GM23338 (cell line): ENCODE data around the gene TTC13. TPM values are rescaled to one million over a fixed set of nuclear protein-coding genes. Genes with fewer than 3 reads are reported as not detected.

ENCODE experiments used
- ATAC-seq: fragments of 200-7000 bp; cut with Tn5 transposase; 3 replicates; pipeline ENCODE4 v1.9.1; 2020
- DNase-seq: peaks from one replicate; pipeline ENCODE4 v3.0.0-alpha.2; 2015; ENCODE audit warnings: low spot score
- H2AFZ ChIP-seq: fragments of 200-600 bp; sonication (generic); 2 replicates; pipeline ENCODE4 v1.8.0; 2016; ENCODE audit warnings: antibody characterized with exemption, mild to moderate bottlenecking, moderate library complexity
- H3F3A ChIP-seq: fragments of 200-600 bp; sonication (generic); replicated peaks from 2 replicates; pipeline ENCODE4 v1.8.0; 2017; ENCODE audit warnings: antibody characterized with exemption, mixed run types, low read depth
- H3K27ac ChIP-seq: fragments of 200-600 bp; sonication (generic); 2 replicates; pipeline ENCODE4 v1.6.1; 2016; ENCODE audit warnings: low read depth
- H3K27me3 ChIP-seq: fragments of 200-600 bp; sonication (generic); 2 replicates; pipeline ENCODE4 v1.8.0; 2016; ENCODE audit warnings: mild to moderate bottlenecking, mixed run types, moderate library complexity; ENCODE audit not compliant: insufficient read depth
- H3K36me3 ChIP-seq: fragments of 200-600 bp; sonication (generic); 2 replicates; pipeline ENCODE4 v1.8.0; 2016; ENCODE audit warnings: mild to moderate bottlenecking; ENCODE audit not compliant: insufficient read depth
- H3K4me1 ChIP-seq: fragments of 200-600 bp; sonication (generic); 2 replicates; pipeline ENCODE4 v1.8.0; 2016; ENCODE audit warnings: mild to moderate bottlenecking, moderate library complexity; ENCODE audit not compliant: insufficient read depth
- H3K4me2 ChIP-seq: fragments of 200-600 bp; sonication (generic); 2 replicates; pipeline ENCODE4 v1.7.1; 2017; ENCODE audit warnings: mixed run types
- H3K4me3 ChIP-seq: fragments of 200-600 bp; sonication (generic); 2 replicates; pipeline ENCODE4 v1.6.1; 2016; ENCODE audit warnings: mixed run types
- H3K79me2 ChIP-seq: fragments of 200-600 bp; sonication (generic); replicated peaks from 2 replicates; pipeline ENCODE4 v1.8.0; 2017; ENCODE audit warnings: mild to moderate bottlenecking; ENCODE audit not compliant: insufficient read depth
- H3K9me2 ChIP-seq: fragments of 200-600 bp; sonication (generic); 2 replicates; pipeline ENCODE4 v1.8.0; 2017; ENCODE audit not compliant: insufficient read depth
- H4K20me1 ChIP-seq: fragments of 200-600 bp; sonication (generic); replicated peaks from 2 replicates; pipeline ENCODE4 v1.8.0; 2017; ENCODE audit warnings: mild to moderate bottlenecking; ENCODE audit not compliant: insufficient read depth
- H3K27ac Mint-ChIP-seq: 2 replicates; pipeline ENCODE4 v1.8.0; 2020; ENCODE audit warnings: inconsistent platforms, mild to moderate bottlenecking, moderate library complexity, mixed read lengths
- H3K27me3 Mint-ChIP-seq: 3 replicates; pipeline ENCODE4 v1.8.0; 2022; ENCODE audit warnings: low read depth, mild to moderate bottlenecking, moderate library complexity, mixed read lengths, inconsistent platforms; ENCODE audit not compliant: insufficient read depth, poor library complexity
- H3K36me3 Mint-ChIP-seq: 3 replicates; pipeline ENCODE4 v1.8.0; 2021; ENCODE audit warnings: low read depth, mild to moderate bottlenecking, inconsistent platforms, moderate library complexity, mixed read lengths
- H3K4me1 Mint-ChIP-seq: 3 replicates; pipeline ENCODE4 v1.8.0; 2020; ENCODE audit warnings: mild to moderate bottlenecking, inconsistent platforms, mixed read lengths
- H3K4me3 Mint-ChIP-seq: 3 replicates; pipeline ENCODE4 v1.8.0; 2021; ENCODE audit warnings: moderate library complexity, mild to moderate bottlenecking, inconsistent platforms, mixed read lengths
- H3K9me3 Mint-ChIP-seq: 3 replicates; pipeline ENCODE4 v1.8.0; 2020; ENCODE audit warnings: moderate library complexity, mild to moderate bottlenecking, inconsistent platforms, mixed read lengths
- CREB1 ChIP-seq: fragments of 250-450 bp; sonication (Bioruptor Pico); IDR thresholded peaks from 2 replicates; pipeline ENCODE4 v1.5.0; 2020; ENCODE audit warnings: low read depth, mild to moderate bottlenecking, moderate library complexity
- ETS1 ChIP-seq: IDR thresholded peaks from 2 replicates; pipeline ENCODE4 v1.6.1; 2016; ENCODE audit warnings: antibody characterized with exemption
- EZH2 ChIP-seq: fragments of 200-600 bp; sonication (generic); IDR thresholded peaks from one replicate; pipeline ENCODE4 v1.8.0; 2017; ENCODE audit warnings: antibody characterized with exemption, mild to moderate bottlenecking, low read depth; ENCODE audit not compliant: unreplicated experiment
- EZH2phosphoT487 ChIP-seq: fragments of 200-600 bp; sonication (generic); IDR thresholded peaks from one replicate; pipeline ENCODE4 v1.8.1; 2018; ENCODE audit warnings: antibody characterized with exemption; ENCODE audit not compliant: unreplicated experiment
- JUNB ChIP-seq: IDR thresholded peaks from one replicate; pipeline ENCODE4 v1.6.1; 2016; ENCODE audit warnings: antibody characterized with exemption; ENCODE audit not compliant: unreplicated experiment
- NANOG ChIP-seq: IDR thresholded peaks from 2 replicates; pipeline ENCODE4 v1.6.1; 2016; ENCODE audit warnings: antibody characterized with exemption, borderline replicate concordance
- POLR2AphosphoS5 ChIP-seq: IDR thresholded peaks from 2 replicates; pipeline ENCODE4 v1.6.1; 2016; ENCODE audit warnings: antibody characterized with exemption, low read depth
- STAT1 ChIP-seq: IDR thresholded peaks from one replicate; pipeline ENCODE4 v1.6.1; 2016; ENCODE audit warnings: antibody characterized with exemption; ENCODE audit not compliant: unreplicated experiment
- ZNF114 ChIP-seq: fragments of 250-450 bp; sonication (Bioruptor Pico); IDR thresholded peaks from 2 replicates; pipeline ENCODE4 v1.5.0; 2020; ENCODE audit warnings: mild to moderate bottlenecking, moderate library complexity
- ZNF331 ChIP-seq: fragments of 250-450 bp; sonication (Bioruptor Pico); IDR thresholded peaks from 2 replicates; pipeline ENCODE4 v1.5.0; 2020; ENCODE audit warnings: low read depth, mild to moderate bottlenecking, moderate library complexity
- polyA plus RNA-seq: library from polyadenylated mRNA; unstranded; fragments of >200 nt; fragmentation: Nextera tagmentation; extraction: Ambion mirVana; gene quantifications from 2 replicates; pipeline ENCODE4 v1.2.1, GENCODE V29; 2016
- total RNA-seq: library from RNA; depleted of rRNA; stranded (reverse); fragments of >200 nt; shearing (Covaris generic); gene quantifications from 2 replicates; pipeline ENCODE4 v1.2.3, GENCODE V29; 2014
- TF ChIP-seq, protein P1 (sequence below): fragments of 250-450 bp; sonication (Bioruptor Pico); IDR thresholded peaks from 2 replicates; pipeline ENCODE4 v1.5.0; 2020; ENCODE audit warnings: mild to moderate bottlenecking, moderate library complexity
- TF ChIP-seq, protein P2 (sequence below): IDR thresholded peaks from one replicate; pipeline ENCODE4 v1.6.1; 2018; ENCODE audit warnings: antibody characterized with exemption; ENCODE audit not compliant: unreplicated experiment

The TTC13 gene
- total and polyA plus RNA-seq, 2 experiments from 2014 or later, result 3.8 to 9.4 TPM

- TF ChIP-seq, protein P1, sequence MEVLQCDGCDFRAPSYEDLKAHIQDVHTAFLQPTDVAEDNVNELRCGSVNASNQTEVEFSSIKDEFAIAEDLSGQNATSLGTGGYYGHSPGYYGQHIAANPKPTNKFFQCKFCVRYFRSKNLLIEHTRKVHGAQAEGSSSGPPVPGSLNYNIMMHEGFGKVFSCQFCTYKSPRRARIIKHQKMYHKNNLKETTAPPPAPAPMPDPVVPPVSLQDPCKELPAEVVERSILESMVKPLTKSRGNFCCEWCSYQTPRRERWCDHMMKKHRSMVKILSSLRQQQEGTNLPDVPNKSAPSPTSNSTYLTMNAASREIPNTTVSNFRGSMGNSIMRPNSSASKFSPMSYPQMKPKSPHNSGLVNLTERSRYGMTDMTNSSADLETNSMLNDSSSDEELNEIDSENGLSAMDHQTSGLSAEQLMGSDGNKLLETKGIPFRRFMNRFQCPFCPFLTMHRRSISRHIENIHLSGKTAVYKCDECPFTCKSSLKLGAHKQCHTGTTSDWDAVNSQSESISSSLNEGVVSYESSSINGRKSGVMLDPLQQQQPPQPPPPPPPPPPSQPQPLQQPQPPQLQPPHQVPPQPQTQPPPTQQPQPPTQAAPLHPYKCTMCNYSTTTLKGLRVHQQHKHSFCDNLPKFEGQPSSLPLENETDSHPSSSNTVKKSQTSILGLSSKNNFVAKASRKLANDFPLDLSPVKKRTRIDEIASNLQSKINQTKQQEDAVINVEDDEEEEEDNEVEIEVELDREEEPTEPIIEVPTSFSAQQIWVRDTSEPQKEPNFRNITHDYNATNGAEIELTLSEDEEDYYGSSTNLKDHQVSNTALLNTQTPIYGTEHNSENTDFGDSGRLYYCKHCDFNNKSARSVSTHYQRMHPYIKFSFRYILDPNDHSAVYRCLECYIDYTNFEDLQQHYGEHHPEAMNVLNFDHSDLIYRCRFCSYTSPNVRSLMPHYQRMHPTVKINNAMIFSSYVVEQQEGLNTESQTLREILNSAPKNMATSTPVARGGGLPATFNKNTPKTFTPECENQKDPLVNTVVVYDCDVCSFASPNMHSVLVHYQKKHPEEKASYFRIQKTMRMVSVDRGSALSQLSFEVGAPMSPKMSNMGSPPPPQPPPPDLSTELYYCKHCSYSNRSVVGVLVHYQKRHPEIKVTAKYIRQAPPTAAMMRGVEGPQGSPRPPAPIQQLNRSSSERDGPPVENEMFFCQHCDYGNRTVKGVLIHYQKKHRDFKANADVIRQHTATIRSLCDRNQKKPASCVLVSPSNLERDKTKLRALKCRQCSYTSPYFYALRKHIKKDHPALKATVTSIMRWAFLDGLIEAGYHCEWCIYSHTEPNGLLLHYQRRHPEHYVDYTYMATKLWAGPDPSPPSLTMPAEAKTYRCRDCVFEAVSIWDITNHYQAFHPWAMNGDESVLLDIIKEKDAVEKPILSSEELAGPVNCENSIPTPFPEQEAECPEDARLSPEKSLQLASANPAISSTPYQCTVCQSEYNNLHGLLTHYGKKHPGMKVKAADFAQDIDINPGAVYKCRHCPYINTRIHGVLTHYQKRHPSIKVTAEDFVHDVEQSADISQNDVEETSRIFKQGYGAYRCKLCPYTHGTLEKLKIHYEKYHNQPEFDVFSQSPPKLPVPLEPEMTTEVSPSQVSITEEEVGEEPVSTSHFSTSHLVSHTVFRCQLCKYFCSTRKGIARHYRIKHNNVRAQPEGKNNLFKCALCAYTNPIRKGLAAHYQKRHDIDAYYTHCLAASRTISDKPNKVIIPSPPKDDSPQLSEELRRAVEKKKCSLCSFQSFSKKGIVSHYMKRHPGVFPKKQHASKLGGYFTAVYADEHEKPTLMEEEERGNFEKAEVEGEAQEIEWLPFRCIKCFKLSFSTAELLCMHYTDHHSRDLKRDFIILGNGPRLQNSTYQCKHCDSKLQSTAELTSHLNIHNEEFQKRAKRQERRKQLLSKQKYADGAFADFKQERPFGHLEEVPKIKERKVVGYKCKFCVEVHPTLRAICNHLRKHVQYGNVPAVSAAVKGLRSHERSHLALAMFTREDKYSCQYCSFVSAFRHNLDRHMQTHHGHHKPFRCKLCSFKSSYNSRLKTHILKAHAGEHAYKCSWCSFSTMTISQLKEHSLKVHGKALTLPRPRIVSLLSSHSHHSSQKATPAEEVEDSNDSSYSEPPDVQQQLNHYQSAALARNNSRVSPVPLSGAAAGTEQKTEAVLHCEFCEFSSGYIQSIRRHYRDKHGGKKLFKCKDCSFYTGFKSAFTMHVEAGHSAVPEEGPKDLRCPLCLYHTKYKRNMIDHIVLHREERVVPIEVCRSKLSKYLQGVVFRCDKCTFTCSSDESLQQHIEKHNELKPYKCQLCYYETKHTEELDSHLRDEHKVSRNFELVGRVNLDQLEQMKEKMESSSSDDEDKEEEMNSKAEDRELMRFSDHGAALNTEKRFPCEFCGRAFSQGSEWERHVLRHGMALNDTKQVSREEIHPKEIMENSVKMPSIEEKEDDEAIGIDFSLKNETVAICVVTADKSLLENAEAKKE (CRISPR knock-in tag), result no peak
- TF ChIP-seq ETS1 (no peak), CREB1 (no peak), JUNB (no peak), EZH2phosphoT487 (no peak), EZH2 (no peak), STAT1 (no peak), NANOG (no peak), ZNF114 (CRISPR knock-in tag) (no peak), POLR2AphosphoS5 (no peak)
Measured at GRCh38 chr1:230891413-230891812, 87.2 kb downstream of the TTC13 start (continued).

DNA sequence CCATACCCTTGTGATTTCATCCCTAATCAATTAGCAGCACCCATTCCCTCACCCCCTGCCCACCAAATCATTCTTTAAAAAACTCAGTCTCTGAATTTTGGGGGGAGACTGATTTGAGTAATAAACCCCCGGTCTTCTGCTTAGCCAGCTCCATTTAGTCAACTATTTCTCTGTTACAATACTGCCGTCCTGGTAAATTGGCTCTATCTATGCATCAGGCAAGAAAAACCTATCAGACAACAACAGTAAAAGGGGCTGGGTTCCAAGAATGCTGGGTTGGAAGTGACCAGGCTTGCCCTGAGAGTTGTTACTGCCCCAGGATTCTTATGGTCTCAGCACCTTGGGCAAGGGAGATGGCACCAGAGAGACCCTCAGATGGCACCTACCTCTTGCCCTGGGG, 94.0 kb downstream of the TTC13 start:
- Histone ChIP-seq H3K27ac (no peak overlapping the region), H3K9me2 (peaks cover 5% of the 10 kb centered on the region; the same call in 1 of the 2 replicates), H3K4me3 (no peak overlapping the region), H3K27me3 (no peaks in the 10 kb centered on the region), H3K36me3 (no peaks in the 10 kb centered on the region), H3K4me1 (no peaks in the 10 kb centered on the region), H3F3A (no peaks in the 10 kb centered on the region), H4K20me1 (no peaks in the 10 kb centered on the region), H3K4me2 (no peak overlapping the region), H3K79me2 (no peaks in the 10 kb centered on the region), H2AFZ (no peak overlapping the region)
- ATAC-seq (no peak), DNase-seq (no peak)
- H3K9me3 Mint-ChIP-seq, result peaks cover 3% of the 10 kb centered on the region; the same call in 1 of the 3 replicates
- H3K27me3 Mint-ChIP-seq, result peaks cover 7% of the 10 kb centered on the region
- no peak overlapping the region for H3K4me3 Mint-ChIP-seq
- no peak overlapping the region for H3K27ac Mint-ChIP-seq
- peaks cover 18% of the 10 kb centered on the region for H3K4me1 Mint-ChIP-seq
- H3K36me3 Mint-ChIP-seq, result 0 out of 3 replicates have a peak, but pooled peaks cover 3% of the 10 kb centered on the region
- TF ChIP-seq ZNF331 (CRISPR knock-in tag) (no peak), ETS1 (no peak), POLR2AphosphoS5 (no peak), EZH2phosphoT487 (no peak), EZH2 (no peak), CREB1 (no peak), NANOG (no peak)
- TF ChIP-seq, protein P2, sequence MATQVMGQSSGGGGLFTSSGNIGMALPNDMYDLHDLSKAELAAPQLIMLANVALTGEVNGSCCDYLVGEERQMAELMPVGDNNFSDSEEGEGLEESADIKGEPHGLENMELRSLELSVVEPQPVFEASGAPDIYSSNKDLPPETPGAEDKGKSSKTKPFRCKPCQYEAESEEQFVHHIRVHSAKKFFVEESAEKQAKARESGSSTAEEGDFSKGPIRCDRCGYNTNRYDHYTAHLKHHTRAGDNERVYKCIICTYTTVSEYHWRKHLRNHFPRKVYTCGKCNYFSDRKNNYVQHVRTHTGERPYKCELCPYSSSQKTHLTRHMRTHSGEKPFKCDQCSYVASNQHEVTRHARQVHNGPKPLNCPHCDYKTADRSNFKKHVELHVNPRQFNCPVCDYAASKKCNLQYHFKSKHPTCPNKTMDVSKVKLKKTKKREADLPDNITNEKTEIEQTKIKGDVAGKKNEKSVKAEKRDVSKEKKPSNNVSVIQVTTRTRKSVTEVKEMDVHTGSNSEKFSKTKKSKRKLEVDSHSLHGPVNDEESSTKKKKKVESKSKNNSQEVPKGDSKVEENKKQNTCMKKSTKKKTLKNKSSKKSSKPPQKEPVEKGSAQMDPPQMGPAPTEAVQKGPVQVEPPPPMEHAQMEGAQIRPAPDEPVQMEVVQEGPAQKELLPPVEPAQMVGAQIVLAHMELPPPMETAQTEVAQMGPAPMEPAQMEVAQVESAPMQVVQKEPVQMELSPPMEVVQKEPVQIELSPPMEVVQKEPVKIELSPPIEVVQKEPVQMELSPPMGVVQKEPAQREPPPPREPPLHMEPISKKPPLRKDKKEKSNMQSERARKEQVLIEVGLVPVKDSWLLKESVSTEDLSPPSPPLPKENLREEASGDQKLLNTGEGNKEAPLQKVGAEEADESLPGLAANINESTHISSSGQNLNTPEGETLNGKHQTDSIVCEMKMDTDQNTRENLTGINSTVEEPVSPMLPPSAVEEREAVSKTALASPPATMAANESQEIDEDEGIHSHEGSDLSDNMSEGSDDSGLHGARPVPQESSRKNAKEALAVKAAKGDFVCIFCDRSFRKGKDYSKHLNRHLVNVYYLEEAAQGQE, result no peak
